Keratinocyte (primary cell): Measurements from ENCODE around the gene ADAMTS17. TPM values are rescaled to one million over a fixed set of nuclear protein-coding genes. Genes with fewer than 3 reads are reported as not detected.

Experiments used
- DNase-seq: peaks from one replicate; pipeline ENCODE4 v3.0.0-alpha.2; 2011; ENCODE audit warnings: low read depth, missing footprints, low spot score
- FAIRE-seq: peaks from 2 replicates; lab custom pipeline; 2011; peaks lifted over from hg19 to GRCh38; lab: Jason Lieb, UNC
- H2AFZ ChIP-seq: 2 replicates; pipeline ENCODE4 v1.6.0; 2012; ENCODE audit warnings: low read length, control low read depth, inconsistent platforms; ENCODE audit not compliant: control insufficient read depth
- H3K27ac ChIP-seq: 2 replicates; pipeline ENCODE4 v1.5.1; 2011; ENCODE audit warnings: low read length; ENCODE audit not compliant: control insufficient read depth, insufficient read depth
- H3K27me3 ChIP-seq: 3 replicates; pipeline ENCODE4 v1.6.0; 2011; ENCODE audit warnings: low read length; ENCODE audit not compliant: control insufficient read depth, insufficient read depth; ENCODE audit errors: extremely low read depth
- H3K36me3 ChIP-seq, 2 experiments: 2 replicates in 1 of 2; 3 replicates in 1 of 2; pipeline ENCODE4 v1.5.1; 2011; ENCODE audit warnings: low read length in 2 of 2, mild to moderate bottlenecking in 1 of 2; ENCODE audit not compliant: control insufficient read depth in 2 of 2, insufficient read depth in 2 of 2; ENCODE audit errors: extremely low read depth in 1 of 2
- H3K4me1 ChIP-seq: 3 replicates; pipeline ENCODE4 v1.5.1; 2011; ENCODE audit warnings: low read length; ENCODE audit not compliant: control insufficient read depth, insufficient read depth; ENCODE audit errors: extremely low read depth
- H3K4me2 ChIP-seq: 3 replicates; pipeline ENCODE4 v1.6.0; 2011; ENCODE audit warnings: low read depth, low read length; ENCODE audit not compliant: control insufficient read depth, insufficient read depth; ENCODE audit errors: extremely low read depth
- H3K4me3 ChIP-seq, 3 experiments: fragments of 200-600 bp in 1 of 3; sonication (generic) in 1 of 3; 2 replicates in 2 of 3; 3 replicates in 1 of 3; pipeline ENCODE4 v1.5.1; 2011 to 2016; ENCODE audit warnings: low read length in 3 of 3, mild to moderate bottlenecking in 3 of 3, control low read depth in 2 of 3, inconsistent platforms in 1 of 3, low read depth in 1 of 3, mixed read lengths in 1 of 3, mixed run types in 1 of 3, moderate library complexity in 1 of 3; ENCODE audit not compliant: control insufficient read depth in 2 of 3, insufficient read depth in 2 of 3; ENCODE audit errors: extremely low read depth in 1 of 3
- H3K79me2 ChIP-seq: 2 replicates; pipeline ENCODE4 v1.6.0; 2012; ENCODE audit warnings: low read length; ENCODE audit not compliant: control insufficient read depth, insufficient read depth
- H3K9ac ChIP-seq: 3 replicates; pipeline ENCODE4 v1.6.0; 2011; ENCODE audit warnings: low read length; ENCODE audit not compliant: control insufficient read depth, insufficient read depth; ENCODE audit errors: extremely low read depth
- H3K9me1 ChIP-seq: 3 replicates; pipeline ENCODE4 v1.6.0; 2011; ENCODE audit warnings: low read length; ENCODE audit not compliant: control insufficient read depth, insufficient read depth; ENCODE audit errors: extremely low read depth
- H3K9me3 ChIP-seq: 2 replicates; pipeline ENCODE4 v1.5.1; 2012; ENCODE audit warnings: low read depth, low read length; ENCODE audit not compliant: control insufficient read depth
- H4K20me1 ChIP-seq: 3 replicates; pipeline ENCODE4 v1.6.0; 2011; ENCODE audit warnings: low read length; ENCODE audit not compliant: control insufficient read depth, insufficient read depth; ENCODE audit errors: extremely low read depth
- CTCF ChIP-seq, 3 experiments: IDR thresholded peaks in 1 of 3; conservative IDR thresholded peaks in 1 of 3; optimal IDR thresholded peaks in 1 of 3; 2 replicates in 2 of 3; 3 replicates in 1 of 3; pipeline versions ENCODE3 to v1.5.1; 2011; ENCODE audit warnings: low read length in 3 of 3, mild to moderate bottlenecking in 3 of 3, moderate library complexity in 2 of 3, control low read depth in 1 of 3, inconsistent platforms in 1 of 3; ENCODE audit not compliant: insufficient read depth in 2 of 3; ENCODE audit errors: extremely low read depth in 1 of 3
- EZH2 ChIP-seq: IDR thresholded peaks from one replicate; pipeline ENCODE4 v1.6.1; 2012; ENCODE audit warnings: inconsistent platforms, mild to moderate bottlenecking, low read length, moderate library complexity
- dilution Hi-C: fragments of 300-500 bp; cut with MboI; formaldehyde crosslinking; loops from one replicate; pipeline ENCODE4 v1.7.0; 2020; ENCODE audit warnings: low sequenced_read_pairs; ENCODE audit not compliant: extremely low pct_ligation_motif_present
- polyA plus RNA-seq, 5 experiments: library from polyadenylated mRNA; depleted of rRNA in 3 of 5; stranded (reverse) in 3 of 5; stranded (forward) in 1 of 5; unstranded in 1 of 5; fragments of >200 nt; gene quantifications; 1 replicate in 1 of 5; 2 replicates in 3 of 5; 3 replicates in 1 of 5; pipeline versions ENCODE4 v1.2.1 to v1.2.3, GENCODE V29; 2011 to 2012; ENCODE audit warnings: missing spikeins in 2 of 5, low read depth in 1 of 5, low replicate concordance in 1 of 5

The ADAMTS17 gene
- polyA plus RNA-seq, 1 donor (not counting 4 experiments of a cell fraction or from before 2014, with no cell fraction given), result 0.18 TPM

DNA sequence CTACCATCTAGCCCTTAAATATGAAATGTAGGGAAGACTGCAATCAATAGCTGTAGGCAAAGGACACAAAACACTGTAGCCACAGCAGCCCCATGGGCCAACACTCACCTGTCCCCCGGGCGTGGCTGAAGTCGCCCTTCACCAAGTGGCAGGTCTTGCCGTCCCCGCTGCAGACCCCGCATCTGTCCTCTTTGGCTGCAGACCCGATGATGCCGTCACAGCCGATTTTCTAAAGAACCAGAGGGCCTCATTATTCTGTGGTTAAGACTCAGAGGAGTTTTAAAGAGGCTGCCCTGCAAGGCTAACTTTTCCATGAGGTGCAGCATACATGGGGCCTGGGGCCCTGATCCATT, 245.6 kb downstream of the ADAMTS17 start:
- peaks cover 8% of the 10 kb centered on the region for H3K4me1 ChIP-seq
- no peak for TF ChIP-seq CTCF (optimal IDR thresholded peaks at IDR 0.05 in 1 of 3, IDR thresholded peaks at IDR 0.05 in 1 of 3, conservative IDR thresholded peaks at IDR 0.05 in 1 of 3; ENCODE audit: extremely low read depth in 1 of 3, insufficient read depth in 2 of 3, low read length in 3 of 3)
- TF ChIP-seq EZH2, result no peak
- H4K20me1 ChIP-seq, result no peaks in the 10 kb centered on the region
- DNase-seq (no peak), FAIRE-seq (no peak)
- H3K4me2 ChIP-seq, result no peak overlapping the region
- H2AFZ ChIP-seq, result no peak overlapping the region
- no peak overlapping the region for H3K4me3 ChIP-seq
- H3K36me3 ChIP-seq, result no peaks in the 10 kb centered on the region
- H3K27me3 ChIP-seq, result peaks cover 66% of the 10 kb centered on the region
- H3K9me3 ChIP-seq, result no peaks in the 10 kb centered on the region
- dilution Hi-C loops, result no loop called here
- no peak overlapping the region for H3K9ac ChIP-seq
- H3K9me1 ChIP-seq, result no peaks in the 10 kb centered on the region
- H3K79me2 ChIP-seq, result no peaks in the 10 kb centered on the region
- no peak overlapping the region for H3K27ac ChIP-seq

DNA sequence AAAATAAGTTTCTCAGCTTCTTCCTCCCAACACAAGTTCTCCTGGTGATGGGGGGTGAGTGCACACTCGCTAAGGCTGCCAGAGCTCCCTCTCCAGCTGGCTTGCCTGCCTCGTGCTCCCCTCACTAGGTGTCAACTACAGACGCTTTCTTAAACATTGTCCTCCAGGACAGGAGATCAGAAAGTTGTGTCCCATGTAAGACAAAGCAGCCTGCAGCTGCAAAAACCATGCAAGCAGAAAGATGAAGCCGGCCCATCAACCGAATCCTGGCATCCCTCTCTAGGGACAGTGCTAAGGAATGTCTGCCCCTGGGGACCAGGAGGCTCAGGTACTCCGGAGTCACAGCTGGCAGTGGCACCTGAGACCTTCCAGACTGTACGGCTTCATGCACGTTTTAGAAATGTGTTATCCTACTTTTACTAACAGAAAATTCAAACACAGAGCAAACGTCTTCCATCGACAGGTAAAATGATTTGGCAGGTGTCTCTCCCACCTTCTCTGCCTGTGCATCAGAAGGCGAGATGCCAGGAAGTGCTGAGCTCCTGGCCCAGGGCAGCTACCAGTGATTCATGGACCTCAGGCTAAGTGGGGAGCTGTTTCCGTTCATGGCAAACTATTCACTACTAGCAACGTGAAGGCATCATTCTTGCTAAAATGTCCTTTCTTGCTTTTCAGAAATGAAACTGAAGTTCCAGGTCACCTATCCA, 246.1 kb downstream of the ADAMTS17 start:
- no peak for DNase-seq
- Histone ChIP-seq H3K9me1 (no peaks in the 10 kb centered on the region), H3K4me2 (no peak overlapping the region), H3K27ac (no peak overlapping the region), H3K9me3 (no peaks in the 10 kb centered on the region), H3K36me3 (no peaks in the 10 kb centered on the region), H4K20me1 (no peaks in the 10 kb centered on the region), H3K27me3 (peaks cover 62% of the 10 kb centered on the region), H3K9ac (no peak overlapping the region), H3K4me3 (no peak overlapping the region), H3K4me1 (peaks cover 8% of the 10 kb centered on the region), H3K79me2 (no peaks in the 10 kb centered on the region), H2AFZ (no peak overlapping the region)
- peak; percentile 59 for FAIRE-seq
- dilution Hi-C loops, result no loop called here
- TF ChIP-seq CTCF (optimal IDR thresholded peaks at IDR 0.05 in 1 of 3, IDR thresholded peaks at IDR 0.05 in 1 of 3, conservative IDR thresholded peaks at IDR 0.05 in 1 of 3; ENCODE audit: extremely low read depth in 1 of 3, insufficient read depth in 2 of 3, low read length in 3 of 3), result no peak
- no peak for TF ChIP-seq EZH2
